ENCODE results near the gene GRIK3.
"Not testable (repeated sequence)": the region's sequence is repeated elsewhere in the genome, so short reads cannot be mapped to it uniquely, and the experiment has no call there.

The GRIK3 gene

DNA sequence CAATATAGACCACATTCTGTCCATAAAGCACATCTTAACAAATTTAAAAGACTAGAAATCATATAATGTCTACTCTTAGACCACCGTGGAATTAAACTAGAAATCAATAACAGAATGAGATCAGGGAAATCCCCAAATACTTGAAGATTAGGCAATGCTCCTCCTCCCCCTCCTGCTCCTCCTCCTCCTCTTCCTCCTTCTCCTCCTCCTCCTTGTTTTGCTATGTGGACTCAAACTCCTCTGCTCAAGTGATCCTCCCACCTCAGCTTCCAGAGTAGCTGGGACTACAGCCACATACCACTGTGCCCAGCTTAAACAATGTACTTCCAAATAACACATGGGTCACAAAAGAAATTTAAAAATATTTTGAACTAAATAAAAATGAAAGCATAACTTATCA is 134.2 kb downstream of the GRIK3 start:
- DNase-seq = no peak

GRCh38 chr1:36897813-36898212 is 136.5 kb downstream of the GRIK3 start:
- not testable (repeated sequence) for DNase-seq

GRCh38 chr1:36894824-36895223 is 139.5 kb downstream of the GRIK3 start:
- DNase-seq = no peak

DNA sequence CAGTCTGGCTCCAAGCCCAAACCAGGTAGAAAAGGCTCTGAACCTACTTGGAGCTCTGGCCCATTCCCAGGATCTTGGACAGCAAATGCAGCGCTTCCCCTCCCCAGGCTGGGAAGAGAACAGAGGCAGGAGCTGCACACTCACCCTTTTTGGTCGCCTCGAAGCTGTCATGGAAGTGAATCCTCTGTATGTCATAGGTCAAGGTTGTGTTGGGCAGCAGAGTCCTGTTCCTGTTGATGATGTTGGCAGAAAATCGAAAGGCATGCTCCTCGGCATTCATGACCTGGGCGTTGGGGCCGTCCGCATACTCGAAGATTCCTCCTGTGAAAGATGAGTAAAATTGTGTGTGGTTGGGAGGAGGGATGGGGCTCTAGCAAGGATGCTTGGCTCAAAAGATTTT is 143.5 kb downstream of the GRIK3 start:
- no peak for DNase-seq

DNA sequence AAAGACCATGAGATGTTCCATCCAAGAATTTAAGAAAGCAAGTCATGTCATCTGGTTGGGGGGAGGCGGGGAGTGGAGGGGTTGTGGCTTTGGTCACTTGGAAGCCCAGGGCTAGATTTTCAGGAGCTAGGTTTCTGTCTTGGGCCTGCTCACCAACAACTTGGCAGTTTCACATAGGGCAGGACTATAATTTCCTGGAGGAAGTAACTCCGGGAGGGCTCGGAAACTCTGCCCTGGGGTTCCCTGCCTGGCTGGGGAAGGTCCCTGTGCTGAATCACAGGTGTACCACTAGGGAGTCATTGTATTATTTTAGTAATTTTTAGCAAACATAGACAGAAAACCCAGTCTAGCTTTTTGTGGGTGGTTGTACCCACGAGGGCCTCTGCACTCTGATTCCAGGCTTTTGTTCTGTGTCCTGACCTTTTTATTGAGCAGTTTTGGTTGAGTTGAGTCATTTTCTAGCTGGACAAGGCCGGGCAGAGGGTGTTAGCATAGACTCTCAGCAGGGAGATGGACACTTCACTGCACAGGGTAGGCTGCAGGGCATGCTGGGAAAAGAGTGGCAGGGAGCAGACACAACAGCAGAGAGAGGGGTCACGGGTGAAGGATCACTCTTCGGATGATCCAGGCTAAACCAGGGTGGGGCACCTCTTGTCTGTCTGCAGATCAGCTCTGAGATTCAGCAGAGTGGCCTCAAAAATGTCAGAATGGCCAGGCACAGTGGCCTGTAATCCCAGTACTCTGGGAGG is 144.7 kb downstream of the GRIK3 start:
- no peak for DNase-seq

- no peak for DNase-seq
Measured at GRCh38 chr1:36888811-36889477, 145.4 kb downstream of the GRIK3 start.

GRCh38 chr1:36885540-36886357 is 148.6 kb downstream of the GRIK3 start:
- DNase-seq = no peak

GRCh38 chr1:36884801-36885200 is 149.5 kb downstream of the GRIK3 start:
- no peak for DNase-seq

DNA sequence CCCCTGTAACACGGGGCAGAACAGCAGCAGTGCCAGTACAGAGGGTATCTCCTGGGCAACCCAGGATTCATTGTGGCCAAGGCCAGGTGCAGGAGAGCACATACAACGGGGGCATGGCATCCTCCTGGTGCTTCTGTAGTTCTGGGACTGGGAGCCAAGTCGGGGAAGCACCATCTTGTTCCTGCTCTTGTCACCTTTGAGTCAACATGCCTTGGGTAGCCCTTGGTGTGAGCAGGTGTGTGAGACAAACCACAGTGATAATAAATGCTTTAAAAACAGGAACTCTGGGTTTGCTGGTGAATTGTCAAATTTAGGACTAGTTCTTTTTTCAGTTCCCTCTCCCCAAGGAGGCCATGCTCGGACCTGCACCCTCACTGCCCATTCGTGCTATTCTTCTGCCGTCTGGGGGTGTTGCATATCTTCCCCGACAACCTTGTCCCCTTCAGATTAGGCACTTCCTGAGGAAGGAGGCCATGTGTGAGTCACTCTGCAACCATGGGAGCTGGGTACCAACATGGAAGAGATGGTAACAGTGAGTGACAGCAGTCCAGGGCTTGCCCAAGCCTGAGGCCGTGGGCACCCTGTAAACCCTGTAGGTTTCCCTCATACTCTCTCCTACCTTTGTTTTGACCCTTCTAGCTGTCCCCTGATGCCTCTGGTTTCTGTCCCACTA is 150.2 kb downstream of the GRIK3 start:
- DNase-seq = no peak

GRCh38 chr1:36883315-36883949 is 150.9 kb downstream of the GRIK3 start:
- DNase-seq = no peak

DNA sequence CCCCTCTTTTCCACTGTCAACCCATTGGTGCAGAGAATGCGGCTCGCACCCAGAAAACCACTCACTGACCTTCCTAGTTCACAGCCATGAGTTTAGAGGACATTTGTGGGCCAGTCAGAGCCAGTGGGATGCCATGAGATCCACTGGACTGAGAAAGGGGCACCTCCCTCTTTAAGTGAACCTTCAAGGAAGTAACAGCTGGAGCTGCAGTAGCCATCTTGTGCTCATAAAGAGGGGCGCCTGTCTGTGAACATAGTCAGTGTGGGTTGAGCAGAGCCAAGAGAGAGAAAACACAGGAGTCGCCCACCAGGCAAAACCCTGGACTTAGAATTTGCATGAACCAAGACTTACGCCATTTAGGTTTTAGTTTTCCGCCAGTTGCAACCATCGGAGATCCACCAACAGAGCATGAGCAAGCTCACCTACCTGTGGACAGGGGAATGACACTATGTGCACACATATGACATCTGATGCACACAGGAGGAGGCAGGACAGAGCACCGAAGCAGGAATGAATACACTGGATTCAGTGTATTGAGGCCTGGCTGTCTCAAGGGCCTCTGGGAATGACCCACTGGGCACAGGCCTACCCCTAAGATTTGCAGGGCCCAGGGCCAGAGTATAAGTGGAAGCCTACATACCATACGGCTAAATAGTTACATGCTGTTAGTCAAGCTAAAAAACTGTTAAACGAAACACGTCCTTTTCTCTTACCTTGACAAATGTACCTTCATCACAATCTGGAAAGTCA is 151.6 kb downstream of the GRIK3 start:
- no peak for DNase-seq

GRCh38 chr1:36881541-36881940 is 152.8 kb downstream of the GRIK3 start:
- no peak for DNase-seq

DNA sequence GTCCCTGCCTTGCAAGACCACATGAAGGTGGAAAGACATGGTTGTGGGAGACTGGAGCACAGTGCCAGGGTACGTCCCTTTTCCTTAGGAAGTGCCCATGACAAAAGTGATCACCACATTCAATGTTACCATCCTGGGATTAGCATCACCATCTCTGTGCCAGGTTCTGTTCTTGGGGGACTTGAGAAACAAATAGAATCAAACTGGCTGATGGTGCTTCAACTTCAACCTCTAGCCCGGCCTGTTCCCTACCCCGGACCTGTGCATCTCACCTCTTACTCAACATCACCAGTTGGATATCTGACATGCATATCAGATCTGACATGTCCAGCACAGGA is 153.3 kb downstream of the GRIK3 start:
- DNase-seq = no peak

DNA sequence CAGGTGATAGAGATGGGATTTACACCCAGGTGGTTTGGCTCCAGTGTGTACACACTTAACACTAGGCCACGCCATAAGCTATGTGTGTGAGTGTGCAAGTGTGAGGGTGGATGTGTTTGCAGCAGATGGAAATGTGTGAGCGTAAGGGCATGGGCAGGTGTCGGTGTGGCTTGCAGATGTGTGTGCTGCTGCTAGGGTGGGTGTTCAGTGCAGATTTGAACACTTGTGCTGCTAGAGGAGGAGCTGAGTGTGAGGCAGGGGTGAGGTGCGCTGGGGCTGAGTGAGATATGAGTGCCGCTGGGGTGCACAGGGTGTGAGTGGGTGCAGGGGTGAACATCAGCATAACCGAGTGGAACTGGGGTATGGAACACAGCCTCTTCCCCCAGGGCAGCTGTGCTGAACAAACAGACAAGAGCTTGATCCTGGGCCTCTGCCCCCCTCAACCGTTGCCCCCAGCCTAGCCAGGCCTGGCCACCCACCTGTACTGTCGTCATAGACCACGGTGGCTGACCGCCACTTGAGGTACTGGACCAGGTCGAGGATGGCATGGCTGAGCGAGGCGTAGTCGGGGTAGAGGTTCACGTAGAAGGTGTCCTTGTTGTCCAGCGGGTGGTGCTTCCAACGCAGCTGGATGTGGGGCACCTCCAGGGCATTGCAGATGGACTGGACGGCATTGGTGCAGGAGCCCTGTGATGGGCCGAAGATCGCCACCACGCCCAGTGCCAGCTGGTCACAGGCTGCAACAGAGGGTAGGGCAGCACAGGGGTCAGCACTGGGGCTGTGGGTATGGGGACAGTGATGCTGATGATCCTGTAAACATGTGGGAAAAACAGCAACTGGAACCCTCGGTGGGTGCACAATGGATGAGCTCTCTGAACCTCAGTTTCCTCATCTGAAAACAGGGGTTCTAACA is 153.9 kb downstream of the GRIK3 start:
- no peak for DNase-seq

GRCh38 chr1:36879613-36880012 is 154.7 kb downstream of the GRIK3 start:
- DNase-seq = no peak

DNA sequence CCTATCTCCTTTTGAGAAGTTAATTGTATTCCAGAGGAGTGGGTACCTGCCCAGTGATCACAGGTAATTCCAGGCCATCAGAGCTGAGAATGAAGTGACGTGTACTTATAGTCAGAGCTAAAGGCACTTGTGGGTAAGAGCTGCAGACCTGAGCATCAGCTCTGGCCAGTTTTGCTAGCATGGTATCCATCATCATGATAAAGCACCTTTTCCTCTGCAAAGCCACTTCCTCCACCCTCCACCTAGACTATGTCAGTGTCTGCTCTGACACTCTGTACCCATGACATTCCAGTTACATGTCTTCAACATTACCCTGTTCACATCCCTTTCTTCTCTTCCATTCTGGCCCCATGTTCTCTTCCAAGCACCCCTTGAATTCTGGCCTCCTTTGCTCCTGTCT is 157.3 kb downstream of the GRIK3 start:
- no peak for DNase-seq

DNA sequence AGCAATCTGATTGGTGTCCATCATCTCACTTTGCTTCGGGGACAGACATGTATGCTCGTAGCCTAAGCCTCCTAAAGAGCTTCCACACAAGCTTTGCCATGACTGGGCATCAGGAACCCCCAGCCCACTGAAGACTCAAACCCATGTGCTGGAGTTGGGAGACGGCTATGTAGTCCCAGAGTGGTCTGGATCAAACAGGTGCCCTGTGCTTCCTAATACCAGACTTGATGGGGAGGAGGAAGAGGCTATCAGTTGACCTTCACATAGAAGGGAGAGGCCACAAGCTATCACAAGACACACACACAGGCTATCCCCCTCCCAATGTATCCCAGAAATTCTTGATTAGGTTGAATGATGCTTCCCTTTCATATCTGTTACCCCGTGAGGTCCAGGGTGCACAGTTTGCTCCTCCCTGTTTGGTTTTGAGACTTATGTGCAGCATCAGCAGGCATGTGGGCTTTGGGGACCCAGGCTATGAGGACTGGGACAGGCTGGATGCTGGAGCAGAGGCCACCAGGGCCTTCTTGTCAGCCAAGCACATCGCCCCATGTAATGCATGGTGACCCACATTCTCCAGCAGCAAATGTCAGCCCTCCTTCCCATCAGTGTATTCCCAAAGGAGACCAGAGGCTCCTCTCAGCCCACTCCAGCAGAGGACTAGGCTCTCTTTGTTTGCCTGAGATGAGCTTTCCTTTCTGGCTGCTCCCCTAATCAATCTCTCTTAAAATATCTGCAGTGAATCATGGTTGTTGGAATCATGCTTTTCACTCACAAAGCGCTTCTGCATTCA is 159.8 kb downstream of the GRIK3 start:
- DNase-seq = no peak

DNA sequence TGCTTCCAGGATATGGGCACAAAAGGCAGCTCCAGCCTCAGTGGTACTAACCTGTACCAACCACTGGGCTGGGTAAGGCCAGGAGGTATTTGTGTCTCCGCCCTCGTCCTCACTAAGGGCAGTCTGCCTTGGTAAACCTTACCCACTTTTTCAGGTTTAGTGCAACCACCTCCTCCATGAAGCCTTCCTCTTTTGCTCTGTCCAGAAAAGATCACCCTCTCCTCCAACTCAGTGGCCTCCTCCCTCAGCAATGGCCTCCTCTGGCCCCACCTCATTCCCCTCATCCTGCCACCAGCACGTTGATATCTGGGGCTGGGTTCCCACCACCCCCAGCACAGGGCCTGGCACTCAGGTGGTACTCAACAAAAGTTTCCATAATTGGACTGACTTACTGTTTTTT is 161.5 kb downstream of the GRIK3 start:
- DNase-seq = no peak

GRCh38 chr1:36872126-36872754 is 162.1 kb downstream of the GRIK3 start:
- DNase-seq = no peak

Measured in AML-193 (cell line).